ENCODE data around the gene C3orf18. TPM values are rescaled to one million over a fixed set of nuclear protein-coding genes. Genes with fewer than 3 reads are reported as not detected.

The C3orf18 gene
- total and polyA plus RNA-seq, 9 of the 15 experiments (the other 6 are each of a cell fraction or from before 2014, with no cell fraction given), result 0.01 to 2.3 (median 0.94) TPM

- H3K9me3 ChIP-seq (replicated peaks; ENCODE audit: control insufficient read depth, insufficient read depth, low read depth, low read length), result no peaks in the 10 kb centered on the region
- no peaks in the 10 kb centered on the region for H3K79me2 ChIP-seq (ENCODE audit: control insufficient read depth, insufficient read depth, low read length)
- peak overlapping the region; percentile 72 to 78; a peak in 3 of 4 replicates for H3K9ac ChIP-seq (ENCODE audit: insufficient read depth in 1 of 2, low read depth in 2 of 2, low read length in 2 of 2)
- POLR2A ChIA-PET, result interaction anchor here (0.6 to 5.3 kb wide), 13 partner anchors 9 to 1371 kb away, joined by 3 to 44 read pairs (median 4); partner anchors contain the start of gene CISH
- ATAC-seq (peak; percentile 12), FAIRE-seq (no peak), DNase-seq (ENCODE audit: extremely low read depth in 1 of 4, low spot score in 3 of 4) (no peak)
- peak overlapping the region; percentile 93 for H3K27ac ChIP-seq (ENCODE audit: extremely low read depth, low read depth, low read length)
- no peaks in the 10 kb centered on the region for H3K9me1 ChIP-seq (ENCODE audit: control insufficient read depth, insufficient read depth, low read length)
- H3K27me3 ChIP-seq (ENCODE audit: control insufficient read depth in 2 of 2, insufficient read depth in 2 of 2, low read length in 2 of 2), result no peaks in the 10 kb centered on the region
- H3K4me3 ChIP-seq, result no peak overlapping the region
- no peak overlapping the region; the same call in 1 of the 2 replicates for H2AFZ ChIP-seq (ENCODE audit: low read depth, low read length)
- H4K20me1 ChIP-seq (replicated peaks; ENCODE audit: control insufficient read depth, insufficient read depth, low read length), result no peaks in the 10 kb centered on the region
- intact Hi-C loops (cut with micrococcal nuclease) (loop anchor here (1.0 to 2.0 kb wide), 2 partner anchors 10 to 14 kb away; no protein-coding TSS in a partner anchor), in situ Hi-C loops (cut with MboI) (no loop called here)
- WGBS (ENCODE audit: insufficient coverage, low coverage, missing lambda C conversion rate), result 12% methylated on average over 8 of the region's 9 CpGs
- CTCF ChIA-PET (ENCODE audit: low intra/inter-chr PET ratio), result no interaction called here
- H3K4me1 ChIP-seq (replicated peaks in 1 of 2; ENCODE audit: control insufficient read depth in 2 of 2, insufficient read depth in 2 of 2, low read length in 2 of 2), result peaks cover 54% of the 10 kb centered on the region in 2 experiments
- H3K36me3 ChIP-seq (ENCODE audit: control insufficient read depth, insufficient read depth, low read length), result no peaks in the 10 kb centered on the region
- no TSS peak for BruUV-seq (replicated peaks)
- peak overlapping the region; percentile 68 for H3K4me2 ChIP-seq (ENCODE audit: insufficient read depth, low read length)
- TF ChIP-seq BRD9 (IDR thresholded peaks at IDR 0.05; ENCODE audit: low read depth, partially characterized antibody) (peak; percentile 5), ATF7 (IDR thresholded peaks at IDR 0.05) (no peak), PTBP1 (IDR thresholded peaks at IDR 0.05; ENCODE audit: low read depth, low read length) (0 out of 2 replicates have a peak, but pooled peaks have one; percentile 32), RFX5 (IDR thresholded peaks at IDR 0.05; ENCODE audit: low read depth, low read length) (no peak), E2F5 (CRISPR knock-in tag; IDR thresholded peaks at IDR 0.05) (no peak), REST (IDR thresholded peaks at IDR 0.05; ENCODE audit: borderline replicate concordance) (no peak), REST (CRISPR knock-in tag; IDR thresholded peaks at IDR 0.05; ENCODE audit: low read depth) (no peak), POLR2G (IDR thresholded peaks at IDR 0.05; ENCODE audit: low read depth, low read length) (peak; percentile 47; the same call in 1 of the 2 replicates), THRA (IDR thresholded peaks at IDR 0.05) (peak; percentile 73; the same call in 1 of the 2 replicates), NEUROD1 (IDR thresholded peaks at IDR 0.05; ENCODE audit: borderline replicate concordance, low read depth, low read length, partially characterized antibody) (peak; percentile 55), ZNF324 (CRISPR knock-in tag; IDR thresholded peaks at IDR 0.05) (0 out of 2 replicates have a peak, but pooled peaks have one; percentile 37), ZNF766 (CRISPR knock-in tag; conservative IDR thresholded peaks at IDR 0.05) (peak; percentile 56; the same call in 1 of the 2 replicates)
Measured at GRCh38 chr3:50591196-50591741, 23.7 kb upstream of the C3orf18 start.
